Measurements from ENCODE around the gene LMNA.
"Not testable (repeated sequence)": the region's sequence is repeated elsewhere in the genome, so short reads cannot be mapped to it uniquely, and the experiment has no call there.

LMNA gene

DNA sequence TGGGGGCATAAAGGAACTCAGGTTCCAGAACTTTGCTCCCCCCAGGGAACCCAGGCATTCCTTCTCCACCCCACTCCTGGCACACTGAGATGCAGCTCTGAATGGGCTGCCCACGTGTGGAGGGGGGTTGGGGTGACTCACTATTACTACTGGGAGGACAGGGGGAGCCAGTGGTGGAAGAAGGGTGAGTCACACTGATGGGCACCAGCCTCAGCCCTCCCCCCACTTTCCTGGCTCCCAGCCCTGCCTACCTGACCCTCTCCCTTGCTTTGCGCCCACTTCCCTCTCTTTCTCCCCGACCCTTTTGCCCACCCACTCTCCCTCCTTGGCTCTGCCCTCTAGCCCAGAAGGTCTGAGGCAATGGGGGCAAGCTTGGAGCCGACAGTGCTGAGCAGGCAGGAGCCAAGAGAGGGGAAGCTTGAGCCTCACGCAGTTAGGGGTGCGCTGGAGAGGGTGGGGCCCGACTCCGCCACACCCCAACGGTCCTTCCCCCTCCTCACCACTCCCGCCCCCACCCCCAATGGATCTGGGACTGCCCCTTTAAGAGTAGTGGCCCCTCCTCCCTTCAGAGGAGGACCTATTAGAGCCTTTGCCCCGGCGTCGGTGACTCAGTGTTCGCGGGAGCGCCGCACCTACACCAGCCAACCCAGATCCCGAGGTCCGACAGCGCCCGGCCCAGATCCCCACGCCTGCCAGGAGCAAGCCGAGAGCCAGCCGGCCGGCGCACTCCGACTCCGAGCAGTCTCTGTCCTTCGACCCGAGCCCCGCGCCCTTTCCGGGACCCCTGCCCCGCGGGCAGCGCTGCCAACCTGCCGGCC lies at the start of gene LMNA:
Gene LMNA, plus strand, starts transcription at position 611 of the 818 bp plus-strand sequence. CDS start 208 bp downstream, outside the sequence.
- peak; percentile 57 to 74 (median 68) for DNase-seq (ENCODE audit: low read depth in 3 of 3)

DNA sequence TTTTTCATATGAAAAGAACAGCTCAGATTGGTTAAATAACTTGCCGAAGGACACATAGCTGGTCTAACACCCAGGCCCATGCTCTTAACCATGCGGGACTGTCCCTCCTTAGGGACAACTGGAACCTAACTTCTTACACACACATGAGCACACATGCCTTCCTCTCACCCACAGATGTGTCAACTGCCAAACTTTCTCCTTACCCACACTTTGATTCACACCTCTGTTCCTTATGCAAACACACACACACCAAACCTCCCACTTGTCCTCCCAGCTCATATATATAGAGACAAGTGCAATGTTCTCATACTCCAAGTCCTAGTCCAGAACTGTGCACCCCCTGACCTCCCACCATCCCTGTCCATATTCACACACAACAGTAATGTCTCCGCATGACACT lies 49.3 kb upstream of the LMNA start:
- DNase-seq (ENCODE audit: low read depth in 3 of 3): no peak

DNA sequence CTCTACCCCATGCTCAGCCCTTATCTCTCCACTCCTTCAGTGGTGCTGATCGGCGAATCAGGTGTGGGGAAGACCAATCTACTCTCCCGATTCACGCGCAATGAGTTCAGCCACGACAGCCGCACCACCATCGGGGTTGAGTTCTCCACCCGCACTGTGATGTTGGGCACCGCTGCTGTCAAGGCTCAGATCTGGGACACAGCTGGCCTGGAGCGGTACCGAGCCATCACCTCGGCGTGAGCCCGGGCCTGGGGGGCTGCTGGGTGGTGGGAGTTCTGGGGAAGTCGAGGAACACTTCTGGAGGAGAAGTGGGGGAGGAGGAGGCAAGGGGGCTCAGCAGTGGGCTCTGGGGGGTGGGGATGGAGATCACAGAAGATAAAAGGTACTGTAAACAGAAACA lies 48.6 kb upstream of the LMNA start:
- no peak for DNase-seq (ENCODE audit: low read depth in 3 of 3)

- DNase-seq (ENCODE audit: low read depth in 3 of 3): no peak
These were observed 47.2 kb upstream of the LMNA start for GRCh38 chr1:156067262-156067661.

DNA sequence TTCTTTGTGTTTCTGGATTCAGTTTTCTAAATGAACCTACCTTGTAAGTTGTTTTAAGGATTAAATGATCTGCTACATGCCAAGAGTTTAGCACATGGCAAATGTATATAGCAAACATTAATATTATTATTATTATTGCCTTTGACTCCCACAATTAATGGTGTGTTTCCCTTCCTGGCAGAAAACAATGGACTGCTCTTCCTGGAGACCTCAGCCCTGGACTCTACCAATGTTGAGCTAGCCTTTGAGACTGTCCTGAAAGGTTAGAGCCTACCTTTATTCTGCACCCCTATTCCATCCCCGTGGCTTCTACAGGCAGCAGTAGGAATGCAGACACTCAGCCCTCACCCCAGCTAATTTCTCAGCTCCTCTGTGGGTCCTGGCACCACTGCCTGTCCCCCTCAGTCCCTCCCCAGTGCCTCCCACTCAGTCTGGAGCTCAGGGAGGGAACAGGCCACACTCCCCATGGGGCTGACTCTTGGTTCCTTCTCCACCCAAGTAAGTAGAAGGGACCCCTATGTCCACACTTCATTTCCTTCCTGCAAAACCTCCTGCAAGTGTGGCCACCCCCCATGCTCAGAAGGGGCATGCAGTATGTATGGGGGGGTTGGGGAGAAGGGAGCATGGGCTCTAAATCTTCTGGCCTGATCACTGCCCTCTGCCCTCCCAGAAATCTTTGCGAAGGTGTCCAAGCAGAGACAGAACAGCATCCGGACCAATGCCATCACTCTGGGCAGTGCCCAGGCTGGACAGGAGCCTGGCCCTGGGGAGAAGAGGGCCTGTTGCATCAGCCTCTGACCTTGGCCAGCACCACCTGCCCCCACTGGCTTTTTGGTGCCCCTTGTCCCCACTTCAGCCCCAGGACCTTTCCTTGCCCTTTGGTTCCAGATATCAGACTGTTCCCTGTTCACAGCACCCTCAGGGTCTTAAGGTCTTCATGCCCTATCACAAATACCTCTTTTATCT lies 44.7 kb upstream of the LMNA start:
- no peak for DNase-seq (ENCODE audit: low read depth in 3 of 3)

DNA sequence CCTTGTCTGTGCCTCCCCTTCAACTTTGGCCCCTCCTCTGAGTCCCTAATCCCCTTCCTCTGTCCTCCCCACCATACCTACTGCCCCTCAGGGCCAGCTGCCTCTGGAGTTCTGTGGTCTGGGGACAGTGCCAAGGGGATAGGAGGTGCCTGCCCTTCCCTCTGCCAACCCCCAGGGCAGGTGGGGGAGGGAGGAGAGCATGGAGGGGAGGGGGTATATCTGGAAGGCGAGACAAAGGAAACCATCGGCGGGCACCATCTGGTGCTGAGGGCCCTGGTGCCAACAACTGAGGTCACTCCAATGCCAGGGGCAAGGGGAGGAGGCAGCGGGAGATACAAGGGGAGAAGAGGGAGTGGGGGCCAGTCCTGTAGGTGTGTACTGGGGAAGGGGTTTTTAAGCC lies 44.0 kb upstream of the LMNA start:
- DNase-seq (ENCODE audit: low read depth in 3 of 3): no peak

DNA sequence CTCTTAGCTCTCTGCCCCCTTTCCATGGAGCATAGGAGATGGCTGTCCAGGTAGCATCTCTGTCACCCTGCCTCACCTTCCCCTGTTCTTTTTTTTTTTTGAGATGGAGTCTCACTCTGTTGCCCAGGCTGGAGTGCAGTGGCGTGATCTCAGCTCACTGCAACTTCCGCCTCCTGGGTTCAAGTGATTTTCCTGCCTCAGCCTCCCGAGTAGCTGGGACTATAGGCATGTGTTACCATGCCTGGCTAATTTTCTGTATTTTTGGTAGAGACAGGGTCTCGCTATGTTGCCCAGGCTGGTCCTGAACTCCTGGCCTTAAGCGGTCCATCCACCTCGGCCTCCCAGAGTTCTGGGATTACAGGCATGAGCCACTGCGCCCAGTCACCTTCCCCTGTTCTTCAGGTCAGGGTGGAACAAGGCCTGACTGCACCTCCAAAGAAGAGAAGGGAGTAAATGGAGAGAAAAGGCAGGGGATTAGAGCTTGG lies 43.1 kb upstream of the LMNA start:
- not testable (repeated sequence) for DNase-seq (ENCODE audit: low read depth in 3 of 3)

GRCh38 chr1:156072251-156072650 lies 42.3 kb upstream of the LMNA start:
- no peak for DNase-seq (ENCODE audit: low read depth in 3 of 3)

GRCh38 chr1:156073110-156073687 lies 41.3 kb upstream of the LMNA start:
- DNase-seq (ENCODE audit: low read depth in 3 of 3): no peak

- DNase-seq (ENCODE audit: low read depth in 3 of 3): no peak
These were observed 40.8 kb upstream of the LMNA start for GRCh38 chr1:156073740-156074139.

DNA sequence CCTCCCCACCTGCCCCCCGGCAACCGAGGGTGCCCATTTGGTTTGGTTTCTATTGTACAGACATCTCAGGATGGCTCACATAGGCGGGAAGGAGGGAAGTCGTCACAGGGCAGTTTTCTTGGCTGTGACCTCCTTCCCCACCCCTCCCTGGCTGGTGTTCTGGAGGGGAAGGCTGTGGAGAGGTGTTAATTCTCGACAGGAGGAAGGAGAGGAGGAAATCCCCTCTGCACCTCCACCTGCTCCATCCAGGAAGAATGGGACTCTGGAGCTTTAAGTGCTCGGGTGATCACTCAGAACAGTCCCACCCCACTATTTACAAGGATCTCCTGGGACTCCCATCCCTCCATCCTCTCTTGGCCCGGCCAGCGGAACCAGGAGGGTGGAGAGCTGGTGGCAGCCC lies 39.9 kb upstream of the LMNA start:
- DNase-seq (ENCODE audit: low read depth in 3 of 3): no peak

GRCh38 chr1:156075162-156075561 lies 39.3 kb upstream of the LMNA start:
- no peak for DNase-seq (ENCODE audit: low read depth in 3 of 3)

- no peak for DNase-seq (ENCODE audit: low read depth in 3 of 3)
These were observed 38.7 kb upstream of the LMNA start for GRCh38 chr1:156075775-156076204.

GRCh38 chr1:156076609-156077429 lies 37.7 kb upstream of the LMNA start:
- DNase-seq (ENCODE audit: low read depth in 3 of 3): no peak

DNA sequence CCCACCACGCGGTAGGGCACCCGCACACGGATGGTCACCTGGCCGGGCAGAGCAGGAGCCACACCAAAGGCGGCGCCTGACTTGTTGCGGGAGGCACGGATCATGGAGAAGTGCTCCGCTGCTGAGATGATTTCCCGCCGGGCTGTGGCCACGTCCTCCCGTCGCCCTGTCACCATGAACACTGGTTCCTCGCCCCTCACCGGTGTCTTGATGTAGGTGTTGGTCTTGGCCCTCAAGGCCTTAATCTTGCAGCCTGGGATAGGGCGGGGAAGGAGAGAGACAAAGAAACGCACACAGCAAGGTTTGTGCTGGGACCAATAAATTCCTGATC lies 37.1 kb upstream of the LMNA start:
- no peak for DNase-seq (ENCODE audit: low read depth in 3 of 3)

DNA sequence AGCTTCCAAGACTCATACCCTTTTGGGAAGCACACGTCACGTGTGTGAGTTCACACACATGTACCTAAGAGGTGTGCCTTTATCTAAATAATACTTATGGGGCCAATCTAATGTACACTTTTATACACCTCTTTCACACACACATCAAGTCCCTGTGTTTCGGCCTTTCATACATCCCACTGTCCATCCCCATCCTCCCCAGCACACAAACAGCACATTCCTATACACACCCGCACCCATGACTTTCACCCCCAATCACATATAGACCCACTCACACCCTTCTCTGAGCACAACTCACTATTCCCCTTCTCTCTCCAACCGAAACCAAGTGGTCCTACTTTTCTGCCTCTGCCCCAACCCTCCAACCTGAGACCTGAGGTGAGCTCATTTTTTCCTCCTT lies 35.8 kb upstream of the LMNA start:
- no peak for DNase-seq (ENCODE audit: low read depth in 3 of 3)

GRCh38 chr1:156079762-156080161 lies 34.7 kb upstream of the LMNA start:
- no peak for DNase-seq (ENCODE audit: low read depth in 3 of 3)

- no peak for DNase-seq (ENCODE audit: low read depth in 3 of 3)
These were observed 34.2 kb upstream of the LMNA start for GRCh38 chr1:156080241-156080862.

DNA sequence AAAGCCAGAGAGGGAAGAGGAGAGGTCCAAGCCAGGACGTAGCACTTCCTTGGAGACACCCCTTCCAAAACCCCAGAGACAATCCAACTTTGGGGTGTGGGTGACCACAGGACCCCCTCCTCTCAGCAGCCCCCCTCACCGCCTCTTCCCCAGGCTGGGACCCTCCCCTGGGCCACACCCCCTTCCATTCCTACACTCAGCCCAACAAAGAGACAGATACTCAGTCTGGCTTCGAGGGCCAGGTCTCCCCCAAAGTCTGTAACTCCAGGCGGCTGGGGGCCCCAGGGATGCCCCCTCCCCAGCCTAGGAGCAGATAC lies 33.7 kb upstream of the LMNA start:
- DNase-seq (ENCODE audit: low read depth in 3 of 3): no peak

DNA sequence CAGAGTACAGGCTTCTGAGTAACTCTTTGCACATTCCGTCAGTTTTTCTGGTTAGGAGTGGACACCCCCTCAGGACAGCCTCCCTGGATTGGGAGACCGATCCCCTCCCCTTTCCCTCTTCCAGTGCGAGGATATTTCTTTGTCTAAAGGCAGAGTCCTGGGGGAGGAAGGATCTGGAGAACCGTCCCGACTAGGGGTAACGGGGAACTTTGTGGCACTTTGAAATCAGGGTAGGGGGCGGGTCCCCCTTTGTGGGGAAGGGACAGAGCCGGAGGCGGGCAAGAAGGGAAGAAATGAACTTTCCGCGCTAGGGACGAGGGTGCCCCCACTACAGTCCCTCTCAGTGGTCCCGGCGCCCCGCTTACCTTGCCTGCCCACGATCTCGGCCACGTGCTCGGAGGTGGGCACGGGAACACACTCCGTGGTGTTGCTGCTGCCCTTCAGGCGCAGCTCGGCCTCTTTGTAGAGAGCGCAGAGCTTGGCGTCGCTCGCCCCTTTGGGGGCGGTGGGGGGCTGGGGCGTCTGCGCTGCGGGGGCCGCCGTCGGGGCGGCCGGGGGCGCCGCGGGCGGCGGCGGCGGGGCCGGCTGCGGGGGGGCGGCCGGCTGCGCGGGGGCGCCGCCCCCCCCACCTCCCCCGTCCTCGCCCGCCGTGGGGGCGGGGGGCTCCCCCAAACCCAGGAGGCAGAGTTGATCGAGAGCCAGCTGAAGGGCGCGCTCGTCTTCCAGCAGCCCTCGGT lies 33.2 kb upstream of the LMNA start:
- DNase-seq (ENCODE audit: low read depth in 3 of 3): peak in 1 of 3 experiments; percentile 18
